Measurements from ENCODE around the gene STAB1.

DNA sequence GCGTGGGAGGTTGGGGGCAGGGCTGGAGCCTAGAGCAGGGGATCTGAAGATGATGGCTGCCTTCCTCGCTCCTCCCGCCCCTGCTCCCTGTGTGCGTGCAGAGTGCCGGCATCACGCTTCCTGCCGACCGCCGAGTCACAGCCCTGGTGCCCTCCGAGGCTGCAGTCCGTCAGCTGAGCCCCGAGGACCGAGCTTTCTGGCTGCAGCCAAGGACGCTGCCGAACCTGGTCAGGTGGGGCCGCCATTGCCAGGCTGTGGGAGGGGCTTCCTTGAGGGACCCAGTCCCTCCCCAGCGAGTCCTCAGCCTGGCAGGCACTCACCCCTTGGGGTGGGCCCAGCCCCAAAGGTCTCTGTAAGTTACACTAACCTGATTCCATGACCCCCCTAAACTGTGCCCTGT is 17.6 kb downstream of the STAB1 start:
- TF ChIP-seq, protein P1, sequence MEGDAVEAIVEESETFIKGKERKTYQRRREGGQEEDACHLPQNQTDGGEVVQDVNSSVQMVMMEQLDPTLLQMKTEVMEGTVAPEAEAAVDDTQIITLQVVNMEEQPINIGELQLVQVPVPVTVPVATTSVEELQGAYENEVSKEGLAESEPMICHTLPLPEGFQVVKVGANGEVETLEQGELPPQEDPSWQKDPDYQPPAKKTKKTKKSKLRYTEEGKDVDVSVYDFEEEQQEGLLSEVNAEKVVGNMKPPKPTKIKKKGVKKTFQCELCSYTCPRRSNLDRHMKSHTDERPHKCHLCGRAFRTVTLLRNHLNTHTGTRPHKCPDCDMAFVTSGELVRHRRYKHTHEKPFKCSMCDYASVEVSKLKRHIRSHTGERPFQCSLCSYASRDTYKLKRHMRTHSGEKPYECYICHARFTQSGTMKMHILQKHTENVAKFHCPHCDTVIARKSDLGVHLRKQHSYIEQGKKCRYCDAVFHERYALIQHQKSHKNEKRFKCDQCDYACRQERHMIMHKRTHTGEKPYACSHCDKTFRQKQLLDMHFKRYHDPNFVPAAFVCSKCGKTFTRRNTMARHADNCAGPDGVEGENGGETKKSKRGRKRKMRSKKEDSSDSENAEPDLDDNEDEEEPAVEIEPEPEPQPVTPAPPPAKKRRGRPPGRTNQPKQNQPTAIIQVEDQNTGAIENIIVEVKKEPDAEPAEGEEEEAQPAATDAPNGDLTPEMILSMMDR (conservative IDR thresholded peaks at IDR 0.05; ENCODE audit: low read depth, low read length), result no peak
- no peak for TF ChIP-seq EZH2phosphoT487 (IDR thresholded peaks at IDR 0.05; ENCODE audit: borderline replicate concordance, low read length)
- TF ChIP-seq EZH2 (IDR thresholded peaks at IDR 0.05; ENCODE audit: low read length, unreplicated experiment), result no peak

Data from PC-3 (cell line).